Loucy (cell line): ENCODE results near the gene RPL13.

Source experiments
- EZH2phosphoT487 ChIP-seq: fragments of 200-600 bp; IDR thresholded peaks from 2 replicates; pipeline ENCODE4 v1.6.1; 2018; ENCODE audit warnings: antibody characterized with exemption, mild to moderate bottlenecking, moderate library complexity, borderline replicate concordance
- TF ChIP-seq, protein P1 (sequence below): fragments of 200-600 bp; sonication (generic); conservative IDR thresholded peaks from 2 replicates; pipeline ENCODE4 v1.5.1; 2014; ENCODE audit warnings: mild to moderate bottlenecking, antibody characterized with exemption, low read length

DNA sequence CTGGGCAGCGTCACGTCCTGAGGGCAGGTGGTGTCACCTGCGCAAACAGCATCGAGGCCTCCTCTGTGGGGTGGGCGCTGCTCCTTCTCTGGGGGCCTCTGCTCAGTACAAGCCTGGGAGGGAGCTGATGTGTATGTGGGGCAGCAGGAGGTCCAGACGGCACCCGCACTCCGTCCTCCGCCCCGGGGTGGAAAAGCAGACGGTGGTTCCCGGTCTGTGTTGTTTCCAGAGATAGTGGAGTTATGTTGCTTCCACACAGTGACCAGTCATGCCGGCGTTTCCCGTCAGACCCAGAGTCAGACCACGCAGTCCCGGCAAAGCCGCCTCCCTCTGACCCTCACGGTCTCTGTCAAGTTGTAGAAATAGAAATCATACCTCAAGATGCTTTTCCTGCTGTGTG lies 13.7 kb upstream of the RPL13 start:
- TF ChIP-seq, protein P1, sequence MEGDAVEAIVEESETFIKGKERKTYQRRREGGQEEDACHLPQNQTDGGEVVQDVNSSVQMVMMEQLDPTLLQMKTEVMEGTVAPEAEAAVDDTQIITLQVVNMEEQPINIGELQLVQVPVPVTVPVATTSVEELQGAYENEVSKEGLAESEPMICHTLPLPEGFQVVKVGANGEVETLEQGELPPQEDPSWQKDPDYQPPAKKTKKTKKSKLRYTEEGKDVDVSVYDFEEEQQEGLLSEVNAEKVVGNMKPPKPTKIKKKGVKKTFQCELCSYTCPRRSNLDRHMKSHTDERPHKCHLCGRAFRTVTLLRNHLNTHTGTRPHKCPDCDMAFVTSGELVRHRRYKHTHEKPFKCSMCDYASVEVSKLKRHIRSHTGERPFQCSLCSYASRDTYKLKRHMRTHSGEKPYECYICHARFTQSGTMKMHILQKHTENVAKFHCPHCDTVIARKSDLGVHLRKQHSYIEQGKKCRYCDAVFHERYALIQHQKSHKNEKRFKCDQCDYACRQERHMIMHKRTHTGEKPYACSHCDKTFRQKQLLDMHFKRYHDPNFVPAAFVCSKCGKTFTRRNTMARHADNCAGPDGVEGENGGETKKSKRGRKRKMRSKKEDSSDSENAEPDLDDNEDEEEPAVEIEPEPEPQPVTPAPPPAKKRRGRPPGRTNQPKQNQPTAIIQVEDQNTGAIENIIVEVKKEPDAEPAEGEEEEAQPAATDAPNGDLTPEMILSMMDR, result no peak
- TF ChIP-seq EZH2phosphoT487, result no peak
